ENCODE data around the gene KLHDC8A. TPM values are rescaled to one million over a fixed set of nuclear protein-coding genes. Genes with fewer than 3 reads are reported as not detected.

The KLHDC8A gene
- total RNA-seq, 4 donors from 2014 or later = not detected

- H3K27me3 ChIP-seq = peaks cover 31 to 41% (median 40%) of the 10 kb centered on the region in 3 donors
- peaks cover 9 to 11% of the 10 kb centered on the region in 2 donors for H3K4me1 ChIP-seq
- no peaks in the 10 kb centered on the region for H3K9me3 ChIP-seq
- no peak for DNase-seq
- intact Hi-C loops (cut with DNase I; ENCODE audit: low total_unique reads) (no loop called here), in situ Hi-C loops (cut with MboI; ENCODE audit: low sequenced_read_pairs in 4 of 4) (no loop called here)
- H3K36me3 ChIP-seq = no peaks in the 10 kb centered on the region
- H3K4me3 ChIP-seq = peak overlapping the region; percentile 22 to 52 (median 40)
- no peak overlapping the region for H3K27ac ChIP-seq
- TF ChIP-seq CTCF (IDR thresholded peaks at IDR 0.05 in 4 of 5, conservative IDR thresholded peaks at IDR 0.05 in 1 of 5) (no peak), POLR2A (IDR thresholded peaks at IDR 0.05) (no peak)
- peak in 1 of 2 donors; percentile 12 for ATAC-seq
Observed at GRCh38 chr1:205344066-205344928, 12.4 kb downstream of the KLHDC8A start.

- ATAC-seq = no peak
- Histone ChIP-seq H3K4me3 (peak overlapping the region; percentile 22 to 52 (median 40)), H3K27ac (no peak overlapping the region), H3K4me1 (peaks cover 9 to 11% of the 10 kb centered on the region in 2 donors), H3K27me3 (peaks cover 31 to 41% (median 40%) of the 10 kb centered on the region in 3 donors), H3K9me3 (no peaks in the 10 kb centered on the region), H3K36me3 (no peaks in the 10 kb centered on the region)
- intact Hi-C loops (cut with DNase I; ENCODE audit: low total_unique reads) = no loop called here
- no peak for DNase-seq
- TF ChIP-seq POLR2A (IDR thresholded peaks at IDR 0.05) = no peak
- peak in 1 of 5 experiments; percentile 16 for TF ChIP-seq CTCF (IDR thresholded peaks at IDR 0.05 in 4 of 5, conservative IDR thresholded peaks at IDR 0.05 in 1 of 5)
- in situ Hi-C loops (cut with MboI; ENCODE audit: low sequenced_read_pairs in 4 of 4) = no loop called here
Observed at GRCh38 chr1:205343431-205344065, 13.2 kb downstream of the KLHDC8A start.

- ATAC-seq (no peak), DNase-seq (no peak)
- in situ Hi-C loops (cut with MboI; ENCODE audit: low sequenced_read_pairs in 4 of 4) = no loop called here
- no peak overlapping the region for H3K27ac ChIP-seq
- intact Hi-C loops (cut with DNase I; ENCODE audit: low total_unique reads) = no loop called here
- H3K9me3 ChIP-seq = no peaks in the 10 kb centered on the region
- H3K27me3 ChIP-seq = peaks cover 31 to 41% (median 40%) of the 10 kb centered on the region in 3 donors
- TF ChIP-seq CTCF (IDR thresholded peaks at IDR 0.05 in 4 of 5, conservative IDR thresholded peaks at IDR 0.05 in 1 of 5) (no peak), POLR2A (IDR thresholded peaks at IDR 0.05) (no peak)
- no peaks in the 10 kb centered on the region for H3K36me3 ChIP-seq
- H3K4me3 ChIP-seq = no peak overlapping the region
- peaks cover 9 to 11% of the 10 kb centered on the region in 2 donors for H3K4me1 ChIP-seq
Observed at GRCh38 chr1:205342986-205343385, 13.7 kb downstream of the KLHDC8A start.

GRCh38 chr1:205340676-205341075 is 16.0 kb downstream of the KLHDC8A start:
- no peaks in the 10 kb centered on the region for H3K9me3 ChIP-seq
- peaks cover 9 to 11% of the 10 kb centered on the region in 2 donors for H3K4me1 ChIP-seq
- no peak for ATAC-seq
- H3K36me3 ChIP-seq = no peaks in the 10 kb centered on the region
- DNase-seq = no peak
- peaks cover 27 to 29% (median 28%) of the 10 kb centered on the region in 3 donors for H3K27me3 ChIP-seq
- in situ Hi-C loops (cut with MboI; ENCODE audit: low sequenced_read_pairs in 4 of 4) = no loop called here
- TF ChIP-seq CTCF (IDR thresholded peaks at IDR 0.05 in 4 of 5, conservative IDR thresholded peaks at IDR 0.05 in 1 of 5) = no peak
- no peak for TF ChIP-seq POLR2A (IDR thresholded peaks at IDR 0.05)
- intact Hi-C loops (cut with DNase I; ENCODE audit: low total_unique reads) = no loop called here
- no peak overlapping the region for H3K27ac ChIP-seq
- H3K4me3 ChIP-seq = no peak overlapping the region

Measured in gastrocnemius medialis (tissue), 4 donors.